IMR-90 (cell line): ENCODE measurements around the gene ITPR3.

Experiments
- BHLHE40 ChIP-seq: fragments of 150-350 bp; IDR thresholded peaks from 2 replicates; pipeline ENCODE4 v1.6.1; 2016; ENCODE audit warnings: mild to moderate bottlenecking, low read depth, low read length
- FOS ChIP-seq: fragments of 150-350 bp; IDR thresholded peaks from 2 replicates; pipeline ENCODE4 v1.6.1; 2016; ENCODE audit warnings: low read depth, low read length
- MAFK ChIP-seq: IDR thresholded peaks from 2 replicates; pipeline ENCODE4 v1.6.1; 2012; ENCODE audit warnings: low read depth, low read length, improper control_type of control experiment
- MAZ ChIP-seq: IDR thresholded peaks from 2 replicates; pipeline ENCODE4 v1.6.1; 2012; ENCODE audit warnings: low read depth, mild to moderate bottlenecking, low read length, improper control_type of control experiment, moderate library complexity, borderline replicate concordance
- NFE2L2 ChIP-seq: fragments of 150-350 bp; IDR thresholded peaks from 2 replicates; pipeline ENCODE4 v1.6.1; 2016; ENCODE audit warnings: low read depth, mild to moderate bottlenecking, low read length
- POLR2A ChIP-seq: IDR thresholded peaks from 2 replicates; pipeline ENCODE4 v1.6.1; 2012; ENCODE audit warnings: mild to moderate bottlenecking, low read depth, low read length
- RAD21 ChIP-seq: IDR thresholded peaks from 2 replicates; pipeline ENCODE4 v1.6.1; 2012; ENCODE audit warnings: low read length, improper control_type of control experiment
- RFX5 ChIP-seq: IDR thresholded peaks from 2 replicates; pipeline ENCODE4 v1.8.0; 2012; ENCODE audit warnings: low read depth, mild to moderate bottlenecking, low read length, moderate library complexity
- SMC3 ChIP-seq: fragments of 150-350 bp; IDR thresholded peaks from 2 replicates; pipeline ENCODE4 v1.6.1; 2016; ENCODE audit warnings: low read depth, mild to moderate bottlenecking, antibody characterized with exemption, low read length, moderate library complexity
- TF ChIP-seq, protein P1 (sequence below): conservative IDR thresholded peaks from 2 replicates; pipeline ENCODE4 v1.5.1; 2012; ENCODE audit warnings: mild to moderate bottlenecking, low read depth, low read length, improper control_type of control experiment

DNA sequence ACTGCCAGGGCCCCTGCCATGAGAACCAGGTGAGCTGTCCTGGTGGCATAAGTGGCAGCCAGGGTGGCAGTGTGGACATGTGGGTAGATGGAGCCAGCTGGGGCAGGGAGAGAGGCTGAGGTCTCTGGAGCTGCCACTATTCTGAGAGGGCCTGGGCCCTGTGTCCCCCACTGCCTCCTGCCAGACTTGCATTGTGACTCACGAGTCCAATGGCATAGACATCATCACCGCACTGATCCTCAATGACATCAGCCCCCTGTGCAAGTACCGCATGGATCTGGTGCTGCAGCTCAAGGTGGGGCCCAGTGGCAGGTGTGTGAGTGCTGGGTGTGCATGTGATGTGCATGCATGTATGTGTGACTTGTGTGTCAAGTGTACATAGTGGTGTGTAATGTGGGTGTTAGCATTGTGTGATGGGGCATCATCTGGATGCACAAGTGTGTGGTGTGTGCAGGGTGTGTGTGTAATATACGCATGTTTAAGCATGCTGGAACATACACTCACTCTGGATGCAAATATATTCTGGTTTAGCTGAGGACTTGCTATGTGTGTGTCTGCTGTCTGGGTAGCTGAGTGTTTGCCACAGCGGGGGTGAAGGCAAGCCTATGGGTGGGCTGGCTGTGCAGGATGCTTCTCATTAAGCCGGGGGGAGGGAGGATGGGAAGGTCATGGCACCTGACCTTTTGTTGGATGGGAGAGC lies 65.3 kb downstream of the ITPR3 start:
- TF ChIP-seq, protein P1, sequence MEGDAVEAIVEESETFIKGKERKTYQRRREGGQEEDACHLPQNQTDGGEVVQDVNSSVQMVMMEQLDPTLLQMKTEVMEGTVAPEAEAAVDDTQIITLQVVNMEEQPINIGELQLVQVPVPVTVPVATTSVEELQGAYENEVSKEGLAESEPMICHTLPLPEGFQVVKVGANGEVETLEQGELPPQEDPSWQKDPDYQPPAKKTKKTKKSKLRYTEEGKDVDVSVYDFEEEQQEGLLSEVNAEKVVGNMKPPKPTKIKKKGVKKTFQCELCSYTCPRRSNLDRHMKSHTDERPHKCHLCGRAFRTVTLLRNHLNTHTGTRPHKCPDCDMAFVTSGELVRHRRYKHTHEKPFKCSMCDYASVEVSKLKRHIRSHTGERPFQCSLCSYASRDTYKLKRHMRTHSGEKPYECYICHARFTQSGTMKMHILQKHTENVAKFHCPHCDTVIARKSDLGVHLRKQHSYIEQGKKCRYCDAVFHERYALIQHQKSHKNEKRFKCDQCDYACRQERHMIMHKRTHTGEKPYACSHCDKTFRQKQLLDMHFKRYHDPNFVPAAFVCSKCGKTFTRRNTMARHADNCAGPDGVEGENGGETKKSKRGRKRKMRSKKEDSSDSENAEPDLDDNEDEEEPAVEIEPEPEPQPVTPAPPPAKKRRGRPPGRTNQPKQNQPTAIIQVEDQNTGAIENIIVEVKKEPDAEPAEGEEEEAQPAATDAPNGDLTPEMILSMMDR, result no peak
- TF ChIP-seq RAD21, result no peak
- no peak for TF ChIP-seq SMC3
- TF ChIP-seq POLR2A, result no peak
- TF ChIP-seq FOS, result no peak
- no peak for TF ChIP-seq MAZ
- no peak for TF ChIP-seq MAFK
- no peak for TF ChIP-seq RFX5
- TF ChIP-seq BHLHE40, result no peak
- no peak for TF ChIP-seq NFE2L2
